Loucy (cell line): Measurements from ENCODE around the gene FER.

Experiments
- H2AFZ ChIP-seq: fragments of 200-600 bp; sonication (generic); 2 replicates; pipeline ENCODE4 v1.6.0; 2016; ENCODE audit warnings: antibody characterized with exemption, mild to moderate bottlenecking, low read length, moderate library complexity
- H3F3A ChIP-seq: fragments of 200-600 bp; 2 replicates; pipeline ENCODE4 v1.6.0; 2016; ENCODE audit warnings: antibody characterized with exemption, low read depth, mild to moderate bottlenecking
- H3K27me3 ChIP-seq: fragments of 200-600 bp; sonication (generic); 2 replicates; pipeline ENCODE4 v1.6.1; 2014; ENCODE audit warnings: low read length, mild to moderate bottlenecking; ENCODE audit not compliant: insufficient read depth, poor library complexity, severe bottlenecking
- H3K36me3 ChIP-seq: fragments of 200-600 bp; sonication (generic); 2 replicates; pipeline ENCODE4 v1.6.1; 2016; ENCODE audit warnings: low read length; ENCODE audit not compliant: insufficient read depth
- H3K4me1 ChIP-seq: fragments of 200-600 bp; sonication (generic); 2 replicates; pipeline ENCODE4 v1.5.1; 2014; ENCODE audit warnings: low read length, mild to moderate bottlenecking; ENCODE audit not compliant: insufficient read depth, poor library complexity, severe bottlenecking
- H3K4me2 ChIP-seq: fragments of 200-600 bp; sonication (generic); 2 replicates; pipeline ENCODE4 v1.6.0; 2014; ENCODE audit warnings: antibody characterized with exemption, low read length, low read depth, mild to moderate bottlenecking; ENCODE audit not compliant: poor library complexity, severe bottlenecking
- H3K4me3 ChIP-seq: fragments of 200-600 bp; sonication (generic); 2 replicates; pipeline ENCODE4 v1.5.1; 2014; ENCODE audit warnings: low read length, mild to moderate bottlenecking, mixed read lengths; ENCODE audit not compliant: poor library complexity, severe bottlenecking
- H3K79me2 ChIP-seq: fragments of 200-600 bp; sonication (generic); 2 replicates; pipeline ENCODE4 v1.6.1; 2014; ENCODE audit warnings: low read length; ENCODE audit not compliant: insufficient read depth
- H3K9ac ChIP-seq: fragments of 200-600 bp; sonication (generic); 2 replicates; pipeline ENCODE4 v1.6.0; 2014; ENCODE audit warnings: mild to moderate bottlenecking, low read depth, low read length, moderate library complexity; ENCODE audit not compliant: poor library complexity, severe bottlenecking
- H3K9me2 ChIP-seq: fragments of 200-600 bp; sonication (generic); replicated peaks from 2 replicates; pipeline ENCODE4 v1.6.1; 2016; ENCODE audit warnings: low read depth, low read length, mixed read lengths
- H3K9me3 ChIP-seq: fragments of 200-600 bp; sonication (generic); 2 replicates; pipeline ENCODE4 v1.6.1; 2014; ENCODE audit warnings: mild to moderate bottlenecking, antibody characterized with exemption, low read length, low read depth; ENCODE audit not compliant: insufficient read depth
- H4K20me1 ChIP-seq: fragments of 200-600 bp; sonication (generic); 2 replicates; pipeline ENCODE4 v1.6.0; 2014; ENCODE audit warnings: antibody characterized with exemption, low read length, mild to moderate bottlenecking; ENCODE audit not compliant: insufficient read depth, poor library complexity, severe bottlenecking
- CTCF ChIP-seq: fragments of 200-600 bp; sonication (generic); conservative IDR thresholded peaks from 2 replicates; pipeline ENCODE4 v1.5.1; 2014; ENCODE audit warnings: mild to moderate bottlenecking, antibody characterized with exemption, low read length
- EZH2phosphoT487 ChIP-seq: fragments of 200-600 bp; IDR thresholded peaks from 2 replicates; pipeline ENCODE4 v1.6.1; 2018; ENCODE audit warnings: antibody characterized with exemption, mild to moderate bottlenecking, moderate library complexity, borderline replicate concordance

The FER gene

GRCh38 chr5:109029847-109030246, 282.1 kb downstream of the FER start:
- Histone ChIP-seq H3K79me2 (no peaks in the 10 kb centered on the region), H4K20me1 (no peaks in the 10 kb centered on the region), H3K4me1 (peaks cover 6% of the 10 kb centered on the region), H3F3A (no peaks in the 10 kb centered on the region), H3K27me3 (no peaks in the 10 kb centered on the region), H3K9ac (no peak overlapping the region), H3K9me2 (no peaks in the 10 kb centered on the region), H3K4me3 (no peak overlapping the region), H2AFZ (no peak overlapping the region), H3K36me3 (no peaks in the 10 kb centered on the region), H3K9me3 (no peaks in the 10 kb centered on the region), H3K4me2 (no peak overlapping the region)
- TF ChIP-seq CTCF = no peak
- TF ChIP-seq EZH2phosphoT487 = no peak

- Histone ChIP-seq H3K9me2 (no peaks in the 10 kb centered on the region), H3K27me3 (no peaks in the 10 kb centered on the region), H3K9ac (no peak overlapping the region), H3F3A (no peaks in the 10 kb centered on the region), H4K20me1 (no peaks in the 10 kb centered on the region), H3K4me2 (no peak overlapping the region), H3K4me3 (no peak overlapping the region), H3K79me2 (no peaks in the 10 kb centered on the region), H2AFZ (no peak overlapping the region), H3K4me1 (peaks cover 6% of the 10 kb centered on the region), H3K36me3 (no peaks in the 10 kb centered on the region), H3K9me3 (no peaks in the 10 kb centered on the region)
- no peak for TF ChIP-seq CTCF
Measured at GRCh38 chr5:109030360-109031143, 282.9 kb downstream of the FER start.

GRCh38 chr5:109034306-109034705, 286.6 kb downstream of the FER start:
- Histone ChIP-seq H2AFZ (no peak overlapping the region), H3K4me2 (no peak overlapping the region), H3F3A (no peaks in the 10 kb centered on the region), H3K4me1 (peaks cover 4% of the 10 kb centered on the region), H3K4me3 (no peak overlapping the region), H3K9me2 (no peaks in the 10 kb centered on the region), H3K9me3 (no peaks in the 10 kb centered on the region), H4K20me1 (no peaks in the 10 kb centered on the region), H3K79me2 (no peaks in the 10 kb centered on the region), H3K27me3 (no peaks in the 10 kb centered on the region), H3K9ac (no peak overlapping the region), H3K36me3 (peaks cover 2% of the 10 kb centered on the region; the same call in 1 of the 2 replicates)
- no peak for TF ChIP-seq EZH2phosphoT487
- no peak for TF ChIP-seq CTCF
